Vagina (tissue), 2 donors: ENCODE results near the gene KRTAP10-1. TPM values are rescaled to one million over a fixed set of nuclear protein-coding genes. Genes with fewer than 3 reads are reported as not detected.

Source experiments
- DNase-seq, 2 donors: peaks; one replicate each; pipeline ENCODE4 v3.0.0-alpha.2; 2017; ENCODE audit errors: extremely low spot score in 2 of 2
- H3K27ac ChIP-seq: fragments of 200-600 bp; sonication (generic); one replicate; pipeline ENCODE4 v1.5.1; 2019
- H3K27me3 ChIP-seq: fragments of 200-600 bp; sonication (generic); one replicate; pipeline ENCODE4 v1.5.1; 2019
- H3K36me3 ChIP-seq, 2 donors: fragments of 200-600 bp; sonication (generic); one replicate each; pipeline ENCODE4 v1.5.1; 2017 to 2019
- H3K4me1 ChIP-seq: fragments of 200-600 bp; sonication (generic); one replicate; pipeline ENCODE4 v1.5.1; 2019
- H3K4me3 ChIP-seq, 2 donors: fragments of 200-600 bp; sonication (generic); 1 replicate in 1 of 2; 2 replicates in 1 of 2; pipeline ENCODE4 v1.5.1; 2016 to 2019
- H3K9me3 ChIP-seq: fragments of 200-600 bp; sonication (generic); one replicate; pipeline ENCODE4 v1.5.1; 2019
- CTCF ChIP-seq, 3 experiments: fragments of 450-650 bp in 2 of 3; fragments of 200-600 bp in 1 of 3; sonication (generic) in 1 of 3; IDR thresholded peaks; one replicate each; pipeline ENCODE4 v1.5.1; 2017 to 2019; ENCODE audit warnings: antibody characterized with exemption in 3 of 3, mild to moderate bottlenecking in 2 of 3, moderate library complexity in 2 of 3
- POLR2A ChIP-seq, 2 donors: fragments of 450-650 bp; IDR thresholded peaks; one replicate each; pipeline ENCODE4 v1.6.1; 2017; ENCODE audit warnings: antibody characterized with exemption in 2 of 2, mild to moderate bottlenecking in 2 of 2, moderate library complexity in 2 of 2
- POLR2AphosphoS5 ChIP-seq, 2 donors: sonication (generic); formaldehyde crosslinking; IDR thresholded peaks; one replicate each; pipeline ENCODE4 v1.9.0; 2017; ENCODE audit warnings: antibody characterized with exemption in 2 of 2, mild to moderate bottlenecking in 2 of 2, low read depth in 1 of 2; ENCODE audit not compliant: insufficient read depth in 1 of 2
- intact Hi-C: fragments of 100-400 bp; cut with DNase I; formaldehyde crosslinking; loops from one replicate; pipeline ENCODE4 v1.15.1; 2023
- total RNA-seq: library from RNA; depleted of rRNA; stranded (reverse); fragments of >200 nt; gene quantifications from one replicate; pipeline ENCODE4 v1.2.3, GENCODE V29; 2016

Gene KRTAP10-1
- total RNA-seq, 1 donor from 2014 or later = not detected

DNA sequence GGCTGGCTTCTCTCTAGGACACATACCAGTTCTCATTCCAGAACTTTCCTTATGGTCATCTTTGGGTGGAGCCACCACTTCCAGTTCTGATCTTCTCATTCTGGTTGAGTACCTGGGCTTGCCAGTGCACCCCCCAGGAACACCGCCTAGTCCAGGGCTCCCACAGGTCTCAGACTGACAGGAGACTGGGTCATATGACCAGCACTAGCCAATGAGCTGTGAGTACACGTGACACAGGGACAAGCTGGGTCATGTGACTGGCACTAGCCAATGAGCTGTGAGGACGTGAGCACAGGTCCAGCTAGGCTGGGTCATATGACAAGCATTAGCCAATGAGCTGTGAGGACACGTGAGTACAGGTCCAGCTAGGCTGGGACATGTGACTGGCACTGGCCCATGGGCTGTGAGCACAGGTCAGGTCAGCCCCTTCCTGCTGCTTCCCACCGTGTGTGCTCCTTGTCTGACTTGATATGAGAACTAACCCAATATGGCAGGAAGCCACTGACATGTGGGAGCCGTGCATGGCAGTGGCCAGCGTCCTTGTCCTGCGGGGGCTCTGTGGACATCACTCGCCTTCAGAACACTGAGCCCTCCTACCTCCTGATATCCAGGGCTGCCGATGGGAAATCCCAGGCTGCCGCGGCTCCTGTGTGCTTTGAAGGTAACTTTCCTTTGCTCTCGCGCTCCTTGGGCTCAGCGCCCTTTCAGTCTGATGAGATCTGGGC is 22.7 kb downstream of the KRTAP10-1 start:
- no peaks in the 10 kb centered on the region for H3K9me3 ChIP-seq
- intact Hi-C loops = no loop called here
- no peaks in the 10 kb centered on the region for H3K4me1 ChIP-seq
- no peak overlapping the region for H3K27ac ChIP-seq
- H3K36me3 ChIP-seq = no peaks in the 10 kb centered on the region
- TF ChIP-seq CTCF (IDR thresholded peaks at IDR 0.05) (no peak), POLR2AphosphoS5 (IDR thresholded peaks at IDR 0.05; ENCODE audit: insufficient read depth in 1 of 2, low read depth in 1 of 2) (no peak), POLR2A (IDR thresholded peaks at IDR 0.05) (no peak)
- no peak overlapping the region for H3K4me3 ChIP-seq
- DNase-seq = no peak
- no peaks in the 10 kb centered on the region for H3K27me3 ChIP-seq

DNA sequence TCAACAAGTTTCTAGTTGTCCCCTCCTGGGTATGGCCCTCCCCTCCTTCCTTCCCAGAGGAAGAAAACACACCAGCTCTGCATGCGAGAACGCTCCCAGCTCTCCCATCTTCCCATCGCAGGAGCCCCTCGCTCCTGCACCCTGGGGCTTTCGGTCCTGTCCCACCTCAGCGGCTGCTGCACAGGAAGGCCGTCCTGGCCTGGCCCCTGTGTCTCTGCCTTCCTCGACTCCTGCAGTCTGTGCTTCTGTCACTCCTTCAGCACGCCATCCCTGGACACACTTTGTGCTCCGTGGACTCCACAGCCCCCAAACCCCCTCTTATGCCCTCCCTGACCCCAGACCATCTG is 23.2 kb downstream of the KRTAP10-1 start:
- Histone ChIP-seq H3K27ac (no peak overlapping the region), H3K36me3 (no peaks in the 10 kb centered on the region), H3K9me3 (no peaks in the 10 kb centered on the region), H3K4me3 (no peak overlapping the region), H3K27me3 (no peaks in the 10 kb centered on the region), H3K4me1 (no peaks in the 10 kb centered on the region)
- intact Hi-C loops = no loop called here
- TF ChIP-seq CTCF (IDR thresholded peaks at IDR 0.05) (no peak), POLR2A (IDR thresholded peaks at IDR 0.05) (no peak), POLR2AphosphoS5 (IDR thresholded peaks at IDR 0.05; ENCODE audit: insufficient read depth in 1 of 2, low read depth in 1 of 2) (no peak)
- DNase-seq = no peak

DNA sequence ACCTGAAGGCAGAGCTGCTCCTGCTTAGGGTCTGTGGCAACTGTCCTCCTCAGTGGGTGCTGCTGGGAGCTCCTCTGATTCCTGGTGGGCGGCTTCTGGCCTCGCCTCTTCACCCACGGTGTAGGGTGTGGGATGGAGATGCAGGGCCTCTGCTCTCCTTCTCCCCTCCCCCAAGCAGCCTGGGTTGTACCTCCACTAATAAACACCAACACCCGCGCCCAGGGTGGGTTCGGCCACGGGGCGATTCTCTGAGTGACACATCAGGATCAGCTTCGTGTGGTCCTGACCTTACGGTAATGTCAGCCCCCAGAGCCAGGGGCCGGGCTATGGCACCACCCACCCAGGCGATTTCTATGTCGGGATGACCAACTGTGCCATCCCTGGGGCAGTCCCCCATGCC is 23.7 kb downstream of the KRTAP10-1 start:
- Histone ChIP-seq H3K27ac (no peak overlapping the region), H3K9me3 (no peaks in the 10 kb centered on the region), H3K27me3 (no peaks in the 10 kb centered on the region), H3K36me3 (no peaks in the 10 kb centered on the region), H3K4me3 (no peak overlapping the region), H3K4me1 (no peaks in the 10 kb centered on the region)
- DNase-seq = no peak
- intact Hi-C loops = no loop called here
- TF ChIP-seq CTCF (IDR thresholded peaks at IDR 0.05) (no peak), POLR2AphosphoS5 (IDR thresholded peaks at IDR 0.05; ENCODE audit: insufficient read depth in 1 of 2, low read depth in 1 of 2) (no peak), POLR2A (IDR thresholded peaks at IDR 0.05) (no peak)

- H3K4me1 ChIP-seq = peaks cover 3% of the 10 kb centered on the region
- no peak overlapping the region for H3K27ac ChIP-seq
- no peaks in the 10 kb centered on the region for H3K27me3 ChIP-seq
- H3K9me3 ChIP-seq = no peaks in the 10 kb centered on the region
- DNase-seq = no peak
- intact Hi-C loops = no loop called here
- no peak overlapping the region for H3K4me3 ChIP-seq
- H3K36me3 ChIP-seq = no peaks in the 10 kb centered on the region
- no peak for TF ChIP-seq CTCF (IDR thresholded peaks at IDR 0.05)
- TF ChIP-seq POLR2AphosphoS5 (IDR thresholded peaks at IDR 0.05; ENCODE audit: insufficient read depth in 1 of 2, low read depth in 1 of 2) = no peak
- no peak for TF ChIP-seq POLR2A (IDR thresholded peaks at IDR 0.05)
Measured at GRCh38 chr21:44515359-44516165, 24.4 kb downstream of the KRTAP10-1 start.
